CD4-positive, alpha-beta T cell treated with Interleukin-12 subunit alpha and Interleukin-12 subunit beta, for 1 hour (primary cell): ENCODE data around the gene RPTOR.

ENCODE experiments used
- DNase-seq: peaks from one replicate; pipeline ENCODE4 v3.0.0-alpha.2; 2020

The RPTOR gene

DNA sequence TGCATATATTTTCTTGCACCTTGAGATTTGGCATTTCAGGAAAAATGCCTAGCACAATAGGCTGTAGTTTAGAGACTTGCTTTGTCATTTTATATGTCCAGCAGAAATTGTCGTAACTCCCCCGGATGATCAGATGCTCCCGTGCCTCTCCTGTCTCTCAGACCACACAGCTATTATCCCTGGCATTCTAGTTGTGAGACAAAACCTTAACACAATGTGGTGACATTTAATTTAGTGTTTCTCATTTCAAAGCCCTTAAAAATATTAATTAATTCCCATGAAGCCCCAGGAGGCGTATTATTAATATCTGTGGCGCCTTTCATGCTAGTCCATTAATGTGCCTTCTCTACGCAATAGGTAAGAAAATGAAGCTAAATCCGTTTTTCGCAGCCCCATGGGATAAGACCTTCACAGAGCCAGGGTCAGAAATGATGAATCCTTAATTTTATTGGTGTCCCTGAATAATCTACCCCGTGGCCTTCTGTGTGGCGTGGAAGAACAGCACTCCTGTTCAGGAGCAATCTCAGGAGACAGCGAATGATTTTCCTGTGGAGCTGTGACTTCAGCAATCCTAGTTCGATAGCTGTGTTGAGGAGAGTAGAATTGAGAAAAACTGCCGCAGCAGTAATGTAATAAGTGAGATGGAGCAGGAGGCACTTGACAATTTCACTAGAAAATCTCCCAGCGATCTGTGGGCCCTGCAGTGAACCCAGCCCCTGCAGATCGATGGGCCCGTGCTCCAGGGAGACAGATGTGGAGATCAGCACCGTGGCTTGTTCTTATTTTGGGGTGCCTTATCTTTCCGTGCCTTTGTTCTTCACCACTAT lies 157.9 kb downstream of the RPTOR start:
- no peak for DNase-seq

DNA sequence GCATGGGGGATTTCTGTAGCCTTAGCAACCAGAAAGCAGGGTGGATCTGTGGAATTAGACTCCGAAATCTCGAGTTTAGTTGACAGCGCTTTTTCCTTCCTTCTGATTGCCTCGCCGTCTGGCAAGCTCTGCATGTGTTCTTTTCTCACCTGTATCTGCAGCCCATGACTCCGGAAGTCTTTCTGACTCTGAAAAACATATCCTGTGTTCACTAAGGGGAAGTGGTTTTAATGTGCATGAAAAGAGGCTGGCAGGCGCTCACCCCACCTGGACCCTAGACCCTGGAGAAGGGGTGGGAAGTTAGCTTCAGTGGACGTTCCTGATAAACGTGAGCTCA lies 158.5 kb downstream of the RPTOR start:
- DNase-seq, result peak; percentile 50

DNA sequence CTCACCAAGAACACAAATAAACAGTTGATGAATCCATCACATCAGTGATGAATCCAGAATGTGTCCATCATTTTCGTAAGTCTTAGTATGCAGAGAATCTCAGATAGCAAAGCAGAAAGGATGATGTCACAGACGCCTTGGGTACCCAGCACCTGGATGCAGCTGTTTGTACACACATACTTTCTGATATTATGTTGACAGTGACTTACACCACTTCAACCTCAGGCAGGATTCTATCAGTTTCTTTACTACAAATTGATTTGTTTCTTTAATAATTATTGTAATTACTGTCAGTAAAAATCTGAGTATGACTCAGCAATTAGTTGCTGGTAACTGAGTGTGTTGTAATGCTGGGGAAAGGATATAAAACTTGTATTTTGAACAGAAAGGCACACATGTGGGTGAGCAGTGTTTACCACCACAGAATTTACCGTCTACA lies 159.8 kb downstream of the RPTOR start:
- no peak for DNase-seq

DNA sequence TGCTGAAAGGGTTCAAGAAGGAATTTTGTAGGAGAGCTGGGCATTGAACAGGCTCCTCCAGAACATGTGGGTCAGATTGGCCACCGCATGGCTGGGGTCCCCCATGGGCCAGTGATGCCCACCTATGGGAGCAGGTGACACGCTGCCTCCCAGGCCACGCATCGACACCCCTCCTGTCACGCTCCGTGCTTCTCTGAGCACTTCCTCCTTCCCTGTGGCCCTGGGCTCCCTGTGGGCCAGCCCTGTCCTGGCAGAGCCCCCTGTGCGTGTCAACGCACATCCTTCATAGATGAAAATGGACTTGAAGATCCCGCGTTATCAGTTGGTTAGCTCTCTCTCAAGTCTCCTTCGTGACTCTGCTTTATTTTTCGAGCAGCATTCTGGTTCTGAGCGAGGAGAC lies 160.3 kb downstream of the RPTOR start:
- DNase-seq, result no peak

DNA sequence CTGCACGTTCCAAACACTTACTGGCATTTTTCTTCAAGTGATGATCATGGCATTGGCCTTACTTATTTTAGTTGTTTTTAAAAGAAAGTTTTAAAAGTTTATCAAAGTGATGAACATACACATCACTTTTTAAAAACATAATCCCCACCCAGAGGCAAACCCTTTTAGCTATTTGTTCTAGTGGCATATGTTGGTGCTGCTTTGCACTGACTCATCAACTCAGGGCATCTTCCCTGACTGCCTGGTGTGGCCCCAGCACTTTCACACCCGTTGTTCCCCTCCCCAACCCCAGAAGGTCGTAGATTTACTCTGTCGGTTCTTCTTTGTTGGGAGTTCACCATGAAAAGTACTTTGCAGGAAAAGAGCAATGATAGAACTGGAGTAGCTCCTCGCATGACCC lies 161.3 kb downstream of the RPTOR start:
- DNase-seq, result no peak

DNA sequence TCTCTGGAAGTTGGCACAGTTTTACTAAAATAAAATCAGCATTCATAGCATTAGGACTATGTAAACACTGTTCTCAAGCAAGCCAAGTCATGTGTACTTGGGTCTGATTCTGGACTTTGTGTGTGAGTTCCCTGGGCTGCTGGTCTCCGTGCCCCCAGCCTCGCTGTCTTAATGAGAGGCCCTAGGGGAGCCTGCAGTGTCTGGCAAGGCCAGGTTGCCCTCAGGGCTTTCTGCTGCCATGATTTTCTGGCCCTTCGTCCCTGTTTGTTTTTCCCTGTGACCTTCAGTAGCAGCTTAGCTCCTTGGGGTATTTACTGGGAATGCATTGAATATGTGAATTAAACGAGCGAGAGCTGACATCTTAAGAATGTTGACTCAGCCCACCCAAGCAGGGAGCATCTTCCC lies 161.8 kb downstream of the RPTOR start:
- DNase-seq, result no peak

DNA sequence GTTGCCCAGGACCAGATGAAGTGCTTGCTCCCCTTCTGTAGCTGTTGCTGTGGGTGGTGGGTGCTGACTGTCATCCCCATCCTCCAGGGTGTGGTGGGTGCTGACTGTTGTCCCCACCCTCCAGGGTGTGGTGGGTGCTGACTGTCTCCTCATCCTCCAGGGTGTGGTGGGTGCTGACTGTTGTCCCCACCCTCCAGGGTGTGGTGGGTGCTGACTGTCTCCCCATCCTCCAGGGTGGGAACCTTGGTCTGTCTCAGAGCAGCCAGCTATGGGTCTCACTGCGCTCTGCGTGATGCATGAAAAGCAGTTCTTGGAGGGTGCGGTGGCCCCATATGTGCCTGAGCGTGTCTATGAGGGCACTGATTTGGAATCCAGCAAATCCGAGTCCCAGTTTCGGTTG lies 163.8 kb downstream of the RPTOR start:
- DNase-seq, result no peak

DNA sequence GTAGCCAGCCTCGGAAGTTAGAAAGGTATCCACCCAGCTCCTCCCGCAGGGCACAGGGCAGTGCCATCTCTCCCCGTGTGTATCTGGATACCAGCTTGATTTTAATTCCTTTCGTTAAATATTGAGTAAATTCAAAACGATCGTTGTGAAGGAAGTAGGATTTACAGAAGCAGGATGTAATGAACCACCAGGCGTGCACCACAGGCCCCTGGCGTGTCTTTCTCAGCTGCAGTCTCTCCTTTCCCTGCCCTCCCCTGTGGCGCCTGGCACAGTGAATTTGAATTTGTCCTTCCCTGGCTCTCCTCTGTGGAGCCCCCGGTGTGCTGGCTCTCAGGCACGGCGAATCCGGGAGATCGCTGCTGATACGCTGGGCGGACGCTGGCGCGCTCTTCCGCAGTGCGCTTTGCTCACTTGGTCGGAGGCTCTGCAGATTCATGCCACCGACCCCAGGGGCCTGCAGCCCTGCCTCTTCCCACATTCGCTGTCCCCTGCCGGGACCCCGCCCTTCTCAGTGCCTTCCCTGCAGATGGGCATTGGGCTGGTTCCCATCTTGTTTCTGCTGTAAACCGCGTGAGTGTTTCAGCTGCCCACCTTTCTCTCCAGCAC lies 164.6 kb downstream of the RPTOR start:
- DNase-seq, result no peak

DNA sequence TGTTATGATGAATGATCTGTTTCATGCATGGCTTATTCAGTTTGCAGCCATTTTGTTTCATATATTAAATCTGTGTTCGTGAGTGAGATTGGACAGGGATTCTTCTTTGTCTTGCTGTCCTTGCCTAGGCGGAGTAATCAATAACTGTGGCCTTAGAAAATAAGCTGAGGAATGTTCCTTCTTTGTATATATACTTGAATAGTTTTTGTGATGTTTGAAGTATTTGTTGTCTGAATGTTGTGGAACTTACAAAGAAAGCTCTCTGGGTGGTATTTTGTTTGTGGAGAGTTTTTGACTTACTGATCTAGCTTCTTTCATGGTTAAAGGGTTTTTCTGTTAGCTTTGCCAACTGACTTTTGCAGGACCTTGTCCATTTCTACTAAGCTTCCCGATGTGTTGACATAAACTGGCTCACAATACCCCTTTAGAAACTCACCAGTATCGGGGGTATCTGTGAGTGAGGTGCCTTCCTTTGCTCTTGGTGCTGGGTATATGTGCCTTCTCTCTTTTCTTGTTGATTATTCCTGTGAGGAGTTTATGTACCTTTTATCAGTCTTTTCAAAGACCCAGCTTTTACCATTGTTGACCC lies 166.2 kb downstream of the RPTOR start:
- no peak for DNase-seq

DNA sequence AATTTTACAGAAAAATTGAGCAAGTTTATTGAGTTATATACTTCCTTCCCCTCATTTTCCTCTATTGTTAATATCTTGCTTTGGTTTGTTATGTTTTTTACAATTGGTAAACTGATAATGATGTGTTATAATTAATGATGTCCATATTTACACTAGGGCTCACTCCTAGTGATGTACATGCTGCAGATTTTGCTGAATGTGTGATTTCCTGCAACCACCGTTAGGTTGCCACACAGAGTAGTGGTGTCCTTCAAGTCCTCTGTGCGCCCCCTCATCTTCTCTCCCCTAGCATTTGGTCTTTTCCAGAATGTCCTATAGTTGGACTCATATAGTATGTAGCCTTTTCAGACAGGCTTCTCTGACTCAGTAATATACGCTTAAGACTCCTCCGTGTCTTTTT lies 167.5 kb downstream of the RPTOR start:
- no peak for DNase-seq

DNA sequence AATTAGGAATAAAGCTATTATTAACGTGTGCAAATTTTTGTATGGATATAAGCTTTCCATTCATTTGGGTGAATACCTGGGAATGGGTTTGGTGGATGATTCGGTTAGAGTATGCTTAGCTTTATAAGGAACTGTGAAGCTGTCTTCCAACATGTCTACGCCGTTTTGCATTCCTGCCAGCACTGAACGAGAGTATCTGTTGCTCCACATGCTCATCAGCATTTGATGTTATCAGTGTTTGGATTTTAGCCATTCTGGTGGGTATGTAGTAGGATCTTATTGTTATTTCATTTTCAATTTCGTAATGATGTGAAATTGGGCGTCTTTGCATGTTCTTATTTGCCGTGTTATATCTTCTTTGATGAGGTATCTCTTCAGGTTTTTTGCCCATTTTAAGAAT lies 168.0 kb downstream of the RPTOR start:
- no peak for DNase-seq

DNA sequence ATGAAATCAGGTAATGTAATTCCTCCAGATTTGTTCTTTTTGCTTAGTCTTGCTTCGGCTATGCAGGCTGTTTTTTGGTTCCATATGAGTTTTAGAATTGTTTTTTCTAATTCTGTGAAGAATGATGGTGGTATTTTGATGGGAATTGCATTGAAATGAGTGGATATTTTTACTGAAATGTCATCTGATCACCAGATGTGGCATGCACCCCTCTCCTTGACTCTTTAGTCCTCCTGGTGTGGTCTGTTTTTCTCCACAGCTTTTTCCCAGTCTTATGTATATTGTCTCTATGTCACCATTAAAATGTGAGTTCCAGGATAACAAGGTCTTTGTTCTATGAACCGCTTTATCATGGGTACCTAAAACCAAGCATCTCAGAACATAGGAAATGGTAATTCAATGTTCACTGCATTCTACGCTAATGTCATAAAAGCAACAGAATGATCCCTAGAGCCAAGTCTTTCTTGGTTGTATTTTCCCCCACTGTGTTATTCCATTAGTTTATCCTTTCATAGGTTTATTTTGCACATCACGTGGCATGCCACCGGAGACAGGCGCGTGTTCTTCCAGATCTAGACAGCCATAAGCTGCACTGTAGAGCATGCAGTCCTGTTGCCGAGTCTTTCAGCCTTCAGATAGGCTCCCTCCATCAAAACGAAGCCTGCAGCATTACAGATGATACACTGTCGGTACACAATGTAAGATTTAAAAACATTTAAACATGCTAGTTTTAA lies 172.5 kb downstream of the RPTOR start:
- no peak for DNase-seq

DNA sequence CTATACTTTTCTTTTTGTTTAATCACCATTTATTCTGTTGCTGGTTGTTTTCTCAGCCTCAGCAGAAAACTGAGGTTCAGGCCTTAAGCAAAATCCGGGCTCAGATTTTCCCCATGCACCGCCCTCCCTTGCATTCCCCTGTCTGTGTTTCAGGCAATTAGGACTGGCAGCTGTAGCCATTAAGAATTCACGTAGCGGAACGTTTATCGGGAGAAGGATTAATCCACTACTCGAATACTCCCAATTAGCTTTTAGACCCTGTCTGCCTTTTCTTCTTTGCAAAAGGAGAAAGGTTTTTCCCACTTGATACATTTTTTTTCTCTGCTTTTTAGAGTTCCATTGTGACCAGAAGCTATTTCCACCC lies 173.1 kb downstream of the RPTOR start:
- DNase-seq, result no peak

DNA sequence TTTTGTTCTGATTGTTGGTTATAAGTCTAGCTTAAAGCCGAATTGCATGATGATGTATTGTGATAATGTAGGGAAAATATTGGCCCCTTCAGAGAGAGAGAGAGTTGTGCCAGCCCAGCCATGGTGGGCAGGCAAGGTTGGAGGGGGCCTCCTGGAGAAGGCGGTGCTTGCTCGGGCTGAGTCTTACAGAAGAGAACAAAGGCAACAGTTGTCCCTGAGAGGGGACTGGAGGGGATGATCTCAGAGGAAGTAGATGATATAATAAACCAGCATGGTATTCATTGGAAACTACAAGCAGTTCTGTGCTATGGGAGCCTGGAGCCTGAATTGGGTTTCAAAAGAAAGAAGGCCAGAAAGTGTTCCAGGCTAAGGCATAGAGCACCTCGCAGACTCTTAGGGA lies 173.8 kb downstream of the RPTOR start:
- no peak for DNase-seq

DNA sequence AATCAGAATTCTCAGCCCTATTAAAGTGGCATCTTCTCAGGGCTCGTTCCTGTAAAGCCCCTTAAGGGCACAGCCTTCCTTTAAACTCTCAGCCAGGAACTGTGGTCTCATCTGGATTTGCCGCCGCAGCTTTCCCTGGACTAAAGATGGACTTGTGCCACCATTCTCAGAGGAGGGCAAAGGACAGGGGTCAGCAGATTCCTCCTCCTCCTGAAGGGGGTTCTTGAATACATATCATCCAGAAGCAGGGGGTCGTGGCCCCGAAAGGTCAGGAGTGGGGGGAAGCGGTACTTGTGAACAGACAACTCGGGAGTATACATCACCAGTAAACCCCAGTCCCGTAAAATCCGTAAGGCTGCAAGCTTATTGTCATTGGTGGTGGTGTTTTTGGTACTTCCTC lies 174.8 kb downstream of the RPTOR start:
- DNase-seq, result no peak

DNA sequence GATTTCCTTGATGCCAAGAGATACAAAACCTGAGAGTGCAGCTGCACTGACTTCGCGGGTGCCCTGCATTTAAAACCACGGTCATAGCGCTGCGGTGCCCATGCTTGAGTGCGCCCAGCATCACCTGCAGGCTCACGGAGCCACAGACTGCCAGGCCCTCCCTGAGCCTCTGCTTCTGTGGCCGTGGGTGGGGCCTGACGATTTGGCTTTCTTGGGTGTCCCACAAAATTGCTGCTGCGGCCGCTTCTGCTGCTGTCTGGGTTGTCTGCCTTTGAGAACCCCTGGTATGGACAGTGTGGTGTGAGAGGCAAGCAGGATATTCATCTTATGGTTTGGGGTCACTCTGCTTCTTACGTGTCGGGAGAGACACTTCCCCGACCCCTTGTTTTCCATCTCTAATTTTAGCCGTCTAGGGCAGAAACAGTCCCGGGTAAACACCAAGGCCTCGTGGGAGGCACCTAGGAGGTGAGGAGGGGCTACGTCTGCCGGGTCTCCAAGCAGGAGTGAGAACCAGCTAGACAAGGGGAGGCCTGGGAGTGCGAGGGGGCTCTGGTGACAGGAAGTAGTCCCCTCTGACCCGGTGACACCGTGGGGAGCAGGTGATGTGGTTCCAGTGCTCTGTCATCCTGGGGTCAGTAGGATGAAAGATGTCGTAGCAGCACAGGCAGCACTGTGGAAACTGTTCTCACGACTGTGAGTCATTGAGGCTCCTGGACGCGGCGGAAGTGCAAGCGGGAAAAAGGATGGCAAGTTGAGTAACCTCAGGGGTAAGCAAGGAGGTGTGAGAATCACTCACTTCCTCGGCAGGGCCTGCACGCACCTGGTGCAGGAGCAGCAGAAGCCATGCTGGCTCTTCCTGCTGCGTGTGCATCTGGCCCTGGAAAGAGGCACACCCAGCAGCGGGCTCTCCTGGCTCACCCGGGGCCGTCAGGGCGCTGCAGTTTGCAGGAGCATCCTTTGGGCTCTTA lies 176.3 kb downstream of the RPTOR start:
- DNase-seq, result peak; percentile 68

DNA sequence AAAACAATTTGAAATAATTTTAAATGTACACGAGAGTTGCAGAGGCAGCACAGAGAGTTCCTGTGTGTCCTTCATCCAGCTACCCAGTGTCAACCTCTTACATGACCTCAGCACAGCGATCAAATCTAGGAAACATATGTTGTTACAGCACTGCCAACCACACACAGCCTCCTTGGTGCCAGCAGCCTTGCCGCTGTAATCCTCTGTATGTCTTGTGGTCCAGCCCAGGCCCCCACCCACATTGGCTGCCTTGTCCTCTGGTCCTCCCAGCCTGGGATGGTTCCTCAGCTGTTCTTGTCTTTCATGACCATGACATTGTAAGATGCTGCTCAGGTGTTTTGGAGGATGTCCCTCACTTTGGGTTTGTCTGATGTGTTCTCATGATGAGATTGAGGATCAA lies 178.0 kb downstream of the RPTOR start:
- no peak for DNase-seq

DNA sequence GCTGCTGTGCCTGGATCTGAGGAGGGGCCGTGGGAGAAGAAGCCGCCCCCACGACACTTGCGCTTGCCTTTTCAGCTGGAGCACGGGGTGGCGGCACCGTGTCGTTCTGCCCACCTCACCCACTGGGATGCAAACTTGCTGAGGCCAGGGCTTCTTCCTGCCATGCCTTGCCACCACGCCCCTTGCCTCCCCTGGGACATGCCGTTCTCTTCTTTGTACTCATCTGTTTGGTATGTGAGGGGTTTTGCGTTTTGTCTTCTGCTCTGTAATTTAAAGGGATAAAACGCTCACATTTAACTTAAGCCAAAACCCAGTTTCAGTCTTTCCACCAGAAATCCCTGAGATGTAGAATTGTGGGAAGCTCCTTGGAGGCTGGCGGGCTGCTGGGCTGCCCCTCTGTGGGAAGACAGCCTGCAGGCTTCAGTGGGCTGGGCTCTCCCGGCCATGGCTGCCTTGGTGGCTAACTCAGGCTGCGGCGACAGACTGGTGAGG lies 180.2 kb downstream of the RPTOR start:
- no peak for DNase-seq

DNA sequence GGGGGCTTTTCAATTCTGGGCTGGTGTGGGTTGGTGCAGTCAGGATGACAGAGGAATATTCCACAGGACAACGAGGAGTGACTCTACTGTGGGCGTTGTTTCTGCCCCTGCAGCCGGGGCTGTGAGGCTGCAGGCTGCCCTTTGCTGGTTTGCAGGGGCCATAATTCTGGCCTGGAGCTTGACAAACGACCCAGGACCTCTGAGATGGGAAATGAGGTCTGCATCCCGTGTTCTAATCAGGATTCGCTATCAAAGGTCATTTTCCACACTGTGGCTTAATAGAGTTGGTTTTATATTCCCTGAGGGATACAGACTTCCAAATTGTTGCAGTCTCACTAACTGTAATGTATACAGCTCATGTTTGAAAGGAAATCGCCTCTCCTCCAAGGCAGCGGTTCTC lies 180.9 kb downstream of the RPTOR start:
- no peak for DNase-seq

DNA sequence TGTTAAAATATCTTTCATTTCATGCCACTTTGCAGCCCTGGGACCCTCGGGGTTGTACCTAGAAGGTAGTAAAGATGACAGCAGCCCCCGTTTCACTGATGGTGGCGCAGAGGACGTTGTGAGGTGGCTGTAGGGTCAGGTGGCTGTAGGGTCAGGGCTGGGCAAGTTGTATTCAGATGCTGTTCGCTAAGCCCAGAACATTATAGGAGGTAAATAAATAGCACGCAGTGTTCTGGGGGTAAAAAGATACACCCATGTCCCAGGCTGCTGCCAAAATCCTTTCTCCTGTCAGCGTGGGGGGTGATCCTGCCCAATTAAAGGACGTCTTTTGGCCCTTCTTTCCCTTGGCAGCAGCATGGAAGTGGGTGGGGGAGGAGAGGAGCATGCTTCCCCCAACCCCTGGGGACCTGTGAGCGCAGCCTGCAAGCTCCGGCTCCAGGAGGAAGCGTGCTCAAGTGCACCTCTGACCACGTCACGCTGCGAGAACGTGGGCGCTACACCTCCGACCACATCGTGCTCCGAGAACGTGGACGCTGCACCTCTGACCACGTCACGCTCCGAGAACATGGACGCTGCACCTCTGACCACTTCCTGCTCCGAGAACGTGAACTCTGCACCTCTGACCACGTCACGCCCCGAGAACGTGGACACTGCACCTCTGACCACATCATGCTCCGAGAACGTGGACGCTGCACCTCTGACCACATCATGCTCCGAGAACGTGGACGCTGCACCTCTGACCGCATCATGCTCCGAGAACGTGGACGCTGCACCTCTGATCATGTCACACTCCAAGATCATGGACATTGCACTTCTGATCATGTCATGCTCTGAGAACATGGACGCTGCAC lies 182.1 kb downstream of the RPTOR start:
- no peak for DNase-seq

DNA sequence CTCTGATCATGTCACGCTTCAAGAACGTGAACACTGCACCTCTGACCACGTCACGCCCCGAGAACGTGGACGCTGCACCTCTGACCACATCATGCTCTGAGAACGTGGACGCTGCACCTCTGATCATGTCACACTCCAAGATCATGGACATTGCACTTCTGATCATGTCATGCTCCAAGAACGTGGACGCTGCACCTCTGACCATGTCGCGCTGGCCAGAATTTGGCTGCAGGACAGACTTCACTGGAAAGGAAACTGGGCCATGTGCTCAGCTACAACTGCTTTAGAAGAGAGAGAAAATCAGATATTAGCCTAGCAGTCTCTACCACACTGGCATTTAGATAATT lies 182.7 kb downstream of the RPTOR start:
- no peak for DNase-seq

DNA sequence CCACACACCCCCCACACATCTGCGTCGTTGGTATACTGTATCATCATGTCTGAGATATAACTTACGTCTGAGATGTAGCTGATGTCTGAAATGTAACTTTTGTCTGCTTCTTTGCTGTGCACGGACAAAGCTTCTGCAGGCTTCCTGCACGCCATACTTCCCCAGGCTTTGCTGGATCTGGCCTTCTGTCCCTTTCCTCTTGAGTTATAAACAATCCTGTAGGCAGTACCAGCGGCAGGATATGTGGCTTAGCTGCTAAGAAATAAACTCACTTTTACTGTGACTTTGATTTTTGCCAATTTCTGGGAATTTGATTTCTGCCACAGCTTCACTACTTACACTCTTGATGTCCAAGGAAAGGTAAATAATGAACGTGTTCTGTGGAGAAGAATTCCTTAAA lies 184.4 kb downstream of the RPTOR start:
- no peak for DNase-seq
